GM12874 (cell line): ENCODE measurements around the gene ATP9A.

Experiments used
- TF ChIP-seq, protein P1 (sequence below): IDR thresholded peaks from 2 replicates; pipeline ENCODE4 v1.5.1; 2011; ENCODE audit warnings: low read depth, mild to moderate bottlenecking, control low read depth, low read length, moderate library complexity; ENCODE audit not compliant: insufficient read depth

Gene ATP9A

GRCh38 chr20:51640743-51641142 lies 127.4 kb downstream of the ATP9A start:
- TF ChIP-seq, protein P1, sequence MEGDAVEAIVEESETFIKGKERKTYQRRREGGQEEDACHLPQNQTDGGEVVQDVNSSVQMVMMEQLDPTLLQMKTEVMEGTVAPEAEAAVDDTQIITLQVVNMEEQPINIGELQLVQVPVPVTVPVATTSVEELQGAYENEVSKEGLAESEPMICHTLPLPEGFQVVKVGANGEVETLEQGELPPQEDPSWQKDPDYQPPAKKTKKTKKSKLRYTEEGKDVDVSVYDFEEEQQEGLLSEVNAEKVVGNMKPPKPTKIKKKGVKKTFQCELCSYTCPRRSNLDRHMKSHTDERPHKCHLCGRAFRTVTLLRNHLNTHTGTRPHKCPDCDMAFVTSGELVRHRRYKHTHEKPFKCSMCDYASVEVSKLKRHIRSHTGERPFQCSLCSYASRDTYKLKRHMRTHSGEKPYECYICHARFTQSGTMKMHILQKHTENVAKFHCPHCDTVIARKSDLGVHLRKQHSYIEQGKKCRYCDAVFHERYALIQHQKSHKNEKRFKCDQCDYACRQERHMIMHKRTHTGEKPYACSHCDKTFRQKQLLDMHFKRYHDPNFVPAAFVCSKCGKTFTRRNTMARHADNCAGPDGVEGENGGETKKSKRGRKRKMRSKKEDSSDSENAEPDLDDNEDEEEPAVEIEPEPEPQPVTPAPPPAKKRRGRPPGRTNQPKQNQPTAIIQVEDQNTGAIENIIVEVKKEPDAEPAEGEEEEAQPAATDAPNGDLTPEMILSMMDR, result no peak

- TF ChIP-seq, protein P1, result peak; percentile 89
These were observed 128.9 kb downstream of the ATP9A start for GRCh38 chr20:51639206-51639832.

- TF ChIP-seq, protein P1, result no peak
These were observed 130.9 kb downstream of the ATP9A start for GRCh38 chr20:51637241-51637640.

DNA sequence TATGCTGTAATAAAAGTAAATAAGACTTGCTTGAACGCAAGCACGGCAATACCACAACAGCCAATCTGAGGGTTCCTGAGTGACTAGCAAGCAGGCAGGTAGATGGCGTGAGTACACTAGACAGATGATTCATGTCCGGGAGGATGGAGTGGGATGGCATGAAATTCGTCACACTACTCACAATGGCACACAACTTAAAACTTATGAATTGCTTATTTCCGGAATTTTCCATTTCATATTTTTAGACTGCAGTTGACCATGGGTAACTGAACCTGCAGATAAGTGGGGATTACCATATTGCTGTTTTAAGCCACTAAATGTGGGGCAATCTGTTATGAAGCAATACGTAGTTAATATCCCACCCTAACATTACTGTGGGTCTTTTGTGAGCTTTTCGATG lies 132.1 kb downstream of the ATP9A start:
- TF ChIP-seq, protein P1, result no peak

DNA sequence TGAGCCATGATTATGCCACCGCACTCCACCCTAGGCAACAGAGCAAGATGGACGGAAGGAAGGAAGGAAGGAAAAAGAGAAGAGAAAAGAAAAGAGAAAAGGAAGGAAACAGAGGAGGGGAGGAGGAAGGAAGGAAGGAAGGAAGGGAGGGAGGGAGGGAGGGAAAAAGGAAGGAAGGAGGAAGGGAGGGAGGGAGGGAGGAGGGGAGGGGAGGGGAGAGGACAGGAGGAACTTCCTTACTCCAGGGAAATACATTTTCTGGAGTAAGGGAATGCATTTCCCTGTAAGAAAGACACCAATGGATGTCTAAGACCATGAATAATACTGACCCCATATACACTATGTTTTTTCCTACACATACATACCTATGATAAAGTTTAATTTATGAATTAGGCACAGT lies 132.5 kb downstream of the ATP9A start:
- TF ChIP-seq, protein P1, result no peak

GRCh38 chr20:51634877-51635276 lies 133.3 kb downstream of the ATP9A start:
- TF ChIP-seq, protein P1, result no peak

- TF ChIP-seq, protein P1, result no peak
These were observed 133.9 kb downstream of the ATP9A start for GRCh38 chr20:51634257-51634656.
